A673 (cell line): ENCODE results near the gene FBLN2.

Experiments used
- EZH2 ChIP-seq: fragments of 200-600 bp; sonication (generic); IDR thresholded peaks from 2 replicates; pipeline ENCODE4 v1.6.1; 2017; ENCODE audit warnings: borderline replicate concordance, low read depth, mild to moderate bottlenecking, mixed read lengths, antibody characterized with exemption, low read length; ENCODE audit not compliant: poor library complexity, severe bottlenecking
- TF ChIP-seq, protein P1 (sequence below): fragments of 300-800, 200-600 bp; sonication (generic); conservative IDR thresholded peaks from 2 replicates; pipeline ENCODE4 v1.5.1; 2017; ENCODE audit warnings: low read depth, mild to moderate bottlenecking, antibody characterized with exemption, low read length, moderate library complexity, mixed read lengths

DNA sequence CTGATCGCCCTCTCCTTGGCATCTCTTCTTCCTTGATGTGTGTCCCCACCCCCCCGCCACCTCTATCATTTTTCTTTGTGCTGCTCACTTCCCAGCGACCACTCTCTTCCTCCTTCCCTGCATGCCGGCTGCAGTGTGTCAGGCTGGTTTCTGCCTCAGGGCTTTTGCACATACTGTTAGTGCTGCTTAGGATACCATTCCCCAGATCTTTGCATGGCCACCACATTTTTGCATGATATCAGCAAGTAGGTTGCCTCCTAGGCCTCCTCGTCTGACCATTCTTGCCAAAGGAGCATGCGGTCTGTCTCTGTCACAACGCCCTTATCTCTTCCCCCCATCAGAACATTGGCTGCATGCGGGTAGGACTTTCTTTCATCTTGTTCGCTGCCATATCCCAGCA lies 12.5 kb downstream of the FBLN2 start:
- TF ChIP-seq, protein P1, sequence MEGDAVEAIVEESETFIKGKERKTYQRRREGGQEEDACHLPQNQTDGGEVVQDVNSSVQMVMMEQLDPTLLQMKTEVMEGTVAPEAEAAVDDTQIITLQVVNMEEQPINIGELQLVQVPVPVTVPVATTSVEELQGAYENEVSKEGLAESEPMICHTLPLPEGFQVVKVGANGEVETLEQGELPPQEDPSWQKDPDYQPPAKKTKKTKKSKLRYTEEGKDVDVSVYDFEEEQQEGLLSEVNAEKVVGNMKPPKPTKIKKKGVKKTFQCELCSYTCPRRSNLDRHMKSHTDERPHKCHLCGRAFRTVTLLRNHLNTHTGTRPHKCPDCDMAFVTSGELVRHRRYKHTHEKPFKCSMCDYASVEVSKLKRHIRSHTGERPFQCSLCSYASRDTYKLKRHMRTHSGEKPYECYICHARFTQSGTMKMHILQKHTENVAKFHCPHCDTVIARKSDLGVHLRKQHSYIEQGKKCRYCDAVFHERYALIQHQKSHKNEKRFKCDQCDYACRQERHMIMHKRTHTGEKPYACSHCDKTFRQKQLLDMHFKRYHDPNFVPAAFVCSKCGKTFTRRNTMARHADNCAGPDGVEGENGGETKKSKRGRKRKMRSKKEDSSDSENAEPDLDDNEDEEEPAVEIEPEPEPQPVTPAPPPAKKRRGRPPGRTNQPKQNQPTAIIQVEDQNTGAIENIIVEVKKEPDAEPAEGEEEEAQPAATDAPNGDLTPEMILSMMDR = no peak
- TF ChIP-seq EZH2 = no peak
